ENCODE measurements around the gene OR51D1. TPM values are rescaled to one million over a fixed set of nuclear protein-coding genes. Genes with fewer than 3 reads are reported as not detected.

The OR51D1 gene
- total RNA-seq, 1 donor from 2014 or later, result not detected

Other genes with a start within 250 kb of the OR51D1 start
- 17.6 TPM for gene TRIM21, start 243.8 kb upstream of the OR51D1 start, total RNA-seq
- 0.49 TPM for gene OR52K2, start 188.2 kb upstream of the OR51D1 start, total RNA-seq
- 0.04 TPM for gene OR52K1, start 154.8 kb upstream of the OR51D1 start, total RNA-seq
- not detected for gene OR52M1, start 92.3 kb upstream of the OR51D1 start, total RNA-seq
- gene OR52I2, start 55.7 kb upstream of the OR51D1 start, total RNA-seq, result not detected
- 0.13 TPM for gene OR52I1, start 43.4 kb upstream of the OR51D1 start, total RNA-seq
- gene TRIM68, start 29.2 kb upstream of the OR51D1 start, total RNA-seq, result 14.2 TPM
- 1.4 TPM for gene OR51E1, start 6.5 kb downstream of the OR51D1 start, total RNA-seq
- gene OR51E2, start 60.4 kb downstream of the OR51D1 start, total RNA-seq, result 0.45 TPM
- not detected for gene MMP26, start 67.3 kb downstream of the OR51D1 start, total RNA-seq
- not detected for gene OR51F1, start 132.5 kb downstream of the OR51D1 start, total RNA-seq
- not detected for gene OR52R1, start 166.9 kb downstream of the OR51D1 start, total RNA-seq
- gene OR51F2, start 183.8 kb downstream of the OR51D1 start, total RNA-seq, result not detected
- gene OR51S1, start 211.7 kb downstream of the OR51D1 start, total RNA-seq, result not detected
- not detected for gene OR51T1, start 244.4 kb downstream of the OR51D1 start, total RNA-seq

Data from sciatic nerve (tissue), 1 donor.